Hepatocyte (in vitro differentiated cells): ENCODE results near the gene ERFL.

Experiments used
- EZH2 ChIP-seq: fragments of 200-600 bp; sonication (generic); IDR thresholded peaks from 2 replicates; pipeline ENCODE4 v1.6.1; 2016; ENCODE audit warnings: antibody characterized with exemption, mild to moderate bottlenecking, borderline replicate concordance
- EZH2phosphoT487 ChIP-seq: fragments of 200-600 bp; sonication (generic); IDR thresholded peaks from one replicate; pipeline ENCODE4 v1.6.1; 2018; ENCODE audit warnings: antibody characterized with exemption, mild to moderate bottlenecking, low read depth, moderate library complexity; ENCODE audit not compliant: unreplicated experiment, severe bottlenecking
- TF ChIP-seq, protein P1 (sequence below): fragments of 200-600 bp; sonication (generic); IDR thresholded peaks from 2 replicates; pipeline ENCODE4 v1.5.1; 2016; ENCODE audit warnings: antibody characterized with exemption, mild to moderate bottlenecking; ENCODE audit not compliant: poor library complexity

DNA sequence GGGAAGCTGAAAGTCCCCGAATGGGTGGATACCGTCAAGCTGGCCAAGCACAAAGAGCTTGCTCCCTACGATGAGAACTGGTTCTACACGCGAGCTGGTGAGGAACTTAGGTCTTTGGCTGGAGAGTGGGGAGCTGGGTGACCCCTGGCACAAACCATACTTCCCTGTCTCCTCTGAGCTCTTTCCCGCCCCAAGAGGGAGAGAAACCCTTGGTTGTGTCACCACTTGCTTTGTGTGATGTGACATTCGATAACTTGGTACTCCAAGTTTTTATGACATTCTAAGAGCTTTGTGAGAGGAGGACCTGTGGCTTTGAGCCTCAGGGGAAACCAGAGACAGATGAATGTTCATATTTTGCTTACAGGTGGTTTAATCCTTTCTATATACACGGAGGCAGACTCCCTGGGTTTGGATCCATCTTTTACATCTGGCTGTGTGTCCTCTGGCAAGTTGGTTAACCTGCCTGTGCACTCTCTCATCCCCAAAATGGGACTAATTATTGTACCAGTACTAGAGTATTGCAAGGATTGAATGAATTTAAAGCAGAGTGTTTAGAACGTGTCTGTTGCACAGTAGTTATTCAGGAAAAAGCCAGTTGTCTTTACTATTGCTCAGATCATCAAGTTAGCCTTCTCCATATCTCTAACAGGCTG is 67.0 kb downstream of the ERFL start:
- TF ChIP-seq, protein P1, sequence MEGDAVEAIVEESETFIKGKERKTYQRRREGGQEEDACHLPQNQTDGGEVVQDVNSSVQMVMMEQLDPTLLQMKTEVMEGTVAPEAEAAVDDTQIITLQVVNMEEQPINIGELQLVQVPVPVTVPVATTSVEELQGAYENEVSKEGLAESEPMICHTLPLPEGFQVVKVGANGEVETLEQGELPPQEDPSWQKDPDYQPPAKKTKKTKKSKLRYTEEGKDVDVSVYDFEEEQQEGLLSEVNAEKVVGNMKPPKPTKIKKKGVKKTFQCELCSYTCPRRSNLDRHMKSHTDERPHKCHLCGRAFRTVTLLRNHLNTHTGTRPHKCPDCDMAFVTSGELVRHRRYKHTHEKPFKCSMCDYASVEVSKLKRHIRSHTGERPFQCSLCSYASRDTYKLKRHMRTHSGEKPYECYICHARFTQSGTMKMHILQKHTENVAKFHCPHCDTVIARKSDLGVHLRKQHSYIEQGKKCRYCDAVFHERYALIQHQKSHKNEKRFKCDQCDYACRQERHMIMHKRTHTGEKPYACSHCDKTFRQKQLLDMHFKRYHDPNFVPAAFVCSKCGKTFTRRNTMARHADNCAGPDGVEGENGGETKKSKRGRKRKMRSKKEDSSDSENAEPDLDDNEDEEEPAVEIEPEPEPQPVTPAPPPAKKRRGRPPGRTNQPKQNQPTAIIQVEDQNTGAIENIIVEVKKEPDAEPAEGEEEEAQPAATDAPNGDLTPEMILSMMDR, result no peak
- TF ChIP-seq EZH2phosphoT487 (no peak), EZH2 (no peak)
